ENCODE measurements around the gene ADAMTSL4.

Gene ADAMTSL4

DNA sequence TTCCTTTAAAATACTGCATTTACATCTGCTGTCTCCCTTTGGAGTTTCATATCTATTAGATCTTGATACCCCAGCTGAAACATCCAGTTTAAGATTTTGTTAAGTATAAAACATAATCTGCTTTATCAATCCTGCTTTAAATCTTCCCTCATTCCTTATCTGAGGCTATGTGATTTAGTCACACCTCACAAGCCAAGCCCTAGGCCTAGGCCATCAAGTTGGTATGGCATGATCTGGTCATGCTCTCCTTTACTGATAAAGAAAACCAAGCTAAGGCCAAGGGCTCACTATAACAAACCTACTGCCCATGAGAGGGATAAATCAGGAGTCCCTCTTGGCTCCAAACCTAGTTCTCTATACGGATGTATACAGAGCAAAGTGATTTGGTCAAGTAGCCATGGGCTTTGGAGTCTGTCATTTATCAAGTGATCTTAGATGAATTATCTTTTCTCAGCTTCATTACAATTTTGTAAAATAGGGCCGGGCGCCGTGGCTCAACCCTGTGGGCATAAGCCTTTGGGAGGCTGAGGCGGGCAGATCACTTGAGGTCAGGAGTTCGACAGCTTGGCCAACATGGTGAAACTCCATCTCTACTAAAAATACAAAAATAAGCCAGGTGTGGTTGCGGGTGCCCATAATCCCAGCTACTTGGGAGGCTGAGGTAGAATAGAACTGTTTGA lies 57.4 kb downstream of the ADAMTSL4 start:
- H3K4me3 ChIP-seq (replicated peaks; ENCODE audit: low read depth, low read length), result no peak overlapping the region
- DNase-seq (ENCODE audit: low read depth), result no peak
- TF ChIP-seq, protein P1, sequence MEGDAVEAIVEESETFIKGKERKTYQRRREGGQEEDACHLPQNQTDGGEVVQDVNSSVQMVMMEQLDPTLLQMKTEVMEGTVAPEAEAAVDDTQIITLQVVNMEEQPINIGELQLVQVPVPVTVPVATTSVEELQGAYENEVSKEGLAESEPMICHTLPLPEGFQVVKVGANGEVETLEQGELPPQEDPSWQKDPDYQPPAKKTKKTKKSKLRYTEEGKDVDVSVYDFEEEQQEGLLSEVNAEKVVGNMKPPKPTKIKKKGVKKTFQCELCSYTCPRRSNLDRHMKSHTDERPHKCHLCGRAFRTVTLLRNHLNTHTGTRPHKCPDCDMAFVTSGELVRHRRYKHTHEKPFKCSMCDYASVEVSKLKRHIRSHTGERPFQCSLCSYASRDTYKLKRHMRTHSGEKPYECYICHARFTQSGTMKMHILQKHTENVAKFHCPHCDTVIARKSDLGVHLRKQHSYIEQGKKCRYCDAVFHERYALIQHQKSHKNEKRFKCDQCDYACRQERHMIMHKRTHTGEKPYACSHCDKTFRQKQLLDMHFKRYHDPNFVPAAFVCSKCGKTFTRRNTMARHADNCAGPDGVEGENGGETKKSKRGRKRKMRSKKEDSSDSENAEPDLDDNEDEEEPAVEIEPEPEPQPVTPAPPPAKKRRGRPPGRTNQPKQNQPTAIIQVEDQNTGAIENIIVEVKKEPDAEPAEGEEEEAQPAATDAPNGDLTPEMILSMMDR (IDR thresholded peaks at IDR 0.05; ENCODE audit: low read length, missing control alignments), result no peak

- TF ChIP-seq, protein P1 (IDR thresholded peaks at IDR 0.05; ENCODE audit: low read length, missing control alignments), result no peak
- DNase-seq (ENCODE audit: low read depth), result peak; percentile 76
- no peak overlapping the region for H3K4me3 ChIP-seq (replicated peaks; ENCODE audit: low read depth, low read length)
These were observed 60.5 kb downstream of the ADAMTSL4 start for GRCh38 chr1:150609732-150610131.

All from fibroblast of pulmonary artery (primary cell).